HepG2 (cell line): ENCODE measurements around the gene WIPF2. TPM values are rescaled to one million over a fixed set of nuclear protein-coding genes. Genes with fewer than 3 reads are reported as not detected.

ENCODE experiments used
- CAMTA2 ChIP-seq: sonication (generic); formaldehyde crosslinking; IDR thresholded peaks from 2 replicates; pipeline ENCODE4 v1.4.0; 2020; ENCODE audit warnings: mild to moderate bottlenecking, missing genetic modification reagents, borderline replicate concordance
- KLF6 ChIP-seq: IDR thresholded peaks from 2 replicates; pipeline ENCODE4 v1.8.0; 2016; ENCODE audit warnings: missing biosample characterization, missing genetic modification reagents
- MAF1 ChIP-seq: sonication (generic); formaldehyde crosslinking; IDR thresholded peaks from 2 replicates; pipeline ENCODE4 v1.5.0; 2020; ENCODE audit warnings: missing genetic modification reagents, borderline replicate concordance
- NCOA5 ChIP-seq: sonication (generic); formaldehyde crosslinking; IDR thresholded peaks from 2 replicates; pipeline ENCODE4 v1.4.0; 2020; ENCODE audit warnings: missing genetic modification reagents
- NRL ChIP-seq: sonication (generic); formaldehyde crosslinking; IDR thresholded peaks from 2 replicates; pipeline ENCODE4 v1.5.0; 2020; ENCODE audit warnings: missing genetic modification reagents, mild to moderate bottlenecking, moderate library complexity, borderline replicate concordance
- PHF20 ChIP-seq: sonication (generic); formaldehyde crosslinking; IDR thresholded peaks from 2 replicates; pipeline ENCODE4 v1.5.0; 2020; ENCODE audit warnings: mild to moderate bottlenecking, missing genetic modification reagents
- POGZ ChIP-seq: sonication (generic); formaldehyde crosslinking; IDR thresholded peaks from 2 replicates; pipeline ENCODE4 v1.4.0; 2020; ENCODE audit warnings: mild to moderate bottlenecking, missing genetic modification reagents
- POLR2G ChIP-seq: fragments of 200-400 bp; formaldehyde crosslinking; IDR thresholded peaks from 2 replicates; pipeline ENCODE4 v1.6.1; 2018; ENCODE audit warnings: mild to moderate bottlenecking, low read depth, low read length, moderate library complexity
- SALL1 ChIP-seq: sonication (generic); formaldehyde crosslinking; IDR thresholded peaks from 2 replicates; pipeline ENCODE4 v1.8.0; 2022; ENCODE audit warnings: mild to moderate bottlenecking, missing genetic modification reagents
- SMAD3 ChIP-seq: sonication (generic); formaldehyde crosslinking; IDR thresholded peaks from 2 replicates; pipeline ENCODE4 v1.4.0; 2020; ENCODE audit warnings: missing genetic modification reagents
- TERF1 ChIP-seq: sonication (generic); formaldehyde crosslinking; IDR thresholded peaks from 2 replicates; pipeline ENCODE4 v1.8.0; 2022; ENCODE audit warnings: mild to moderate bottlenecking, missing genetic modification reagents, moderate library complexity
- WIZ ChIP-seq: sonication (generic); formaldehyde crosslinking; IDR thresholded peaks from 2 replicates; pipeline ENCODE4 v1.5.1; 2020; ENCODE audit warnings: mild to moderate bottlenecking, missing genetic modification reagents
- ZMYM4 ChIP-seq: sonication (generic); formaldehyde crosslinking; IDR thresholded peaks from 2 replicates; pipeline ENCODE4 v1.8.1; 2023; ENCODE audit warnings: mild to moderate bottlenecking, missing genetic modification reagents
- ZNF547 ChIP-seq: sonication (generic); formaldehyde crosslinking; IDR thresholded peaks from 2 replicates; pipeline ENCODE4 v1.5.1; 2020; ENCODE audit warnings: mild to moderate bottlenecking, missing genetic modification reagents
- ZNF790 ChIP-seq: sonication (generic); formaldehyde crosslinking; IDR thresholded peaks from 2 replicates; pipeline ENCODE4 v1.8.0; 2022; ENCODE audit warnings: missing genetic modification reagents, mild to moderate bottlenecking, borderline replicate concordance
- ZNF83 ChIP-seq: sonication (generic); formaldehyde crosslinking; IDR thresholded peaks from 2 replicates; pipeline ENCODE4 v1.4.0; 2020; ENCODE audit warnings: missing genetic modification reagents, mild to moderate bottlenecking, borderline replicate concordance
- polyA plus RNA-seq, 8 experiments: library from polyadenylated mRNA; depleted of rRNA in 3 of 8; stranded (reverse) in 7 of 8; unstranded in 1 of 8; fragments of >200 nt; fragmentation: Illumina TruSeq in 4 of 8; extraction: Trizol in 4 of 8; gene quantifications; 2 replicates each; pipeline versions ENCODE4 v1.2.1 to v1.2.3, GENCODE V29; 2011 to 2016; ENCODE audit warnings: low read depth in 4 of 8, missing spikeins in 1 of 8, mixed read lengths in 1 of 8; ENCODE audit not compliant: insufficient read depth in 1 of 8
- total RNA-seq, 5 experiments: library from RNA; depleted of rRNA; stranded (reverse); fragments of >200 nt; fragmentation: Illumina TruSeq; extraction: Trizol; gene quantifications; 2 replicates each; pipeline ENCODE4 v1.2.3, GENCODE V29; 2016; ENCODE audit warnings: low read depth in 1 of 5
- TF ChIP-seq, protein P1 (sequence below): sonication (generic); formaldehyde crosslinking; IDR thresholded peaks from 2 replicates; pipeline ENCODE4 v1.5.1; 2020; ENCODE audit warnings: mild to moderate bottlenecking, missing genetic modification reagents, moderate library complexity
- TF ChIP-seq, protein P2 (sequence below), 2 experiments: sonication (generic) in 1 of 2; formaldehyde crosslinking in 1 of 2; IDR thresholded peaks; 2 replicates each; pipeline versions ENCODE4 v1.5.1 to v1.6.1; 2011 to 2020; ENCODE audit warnings: borderline replicate concordance in 1 of 2, low read depth in 1 of 2, low read length in 1 of 2, mild to moderate bottlenecking in 1 of 2, missing genetic modification reagents in 1 of 2, moderate library complexity in 1 of 2

Gene WIPF2
- total and polyA plus RNA-seq, 2 of the 13 experiments (the other 11 are each of a cell fraction or from before 2014, with no cell fraction given) = 7.2 to 10.8 TPM

DNA sequence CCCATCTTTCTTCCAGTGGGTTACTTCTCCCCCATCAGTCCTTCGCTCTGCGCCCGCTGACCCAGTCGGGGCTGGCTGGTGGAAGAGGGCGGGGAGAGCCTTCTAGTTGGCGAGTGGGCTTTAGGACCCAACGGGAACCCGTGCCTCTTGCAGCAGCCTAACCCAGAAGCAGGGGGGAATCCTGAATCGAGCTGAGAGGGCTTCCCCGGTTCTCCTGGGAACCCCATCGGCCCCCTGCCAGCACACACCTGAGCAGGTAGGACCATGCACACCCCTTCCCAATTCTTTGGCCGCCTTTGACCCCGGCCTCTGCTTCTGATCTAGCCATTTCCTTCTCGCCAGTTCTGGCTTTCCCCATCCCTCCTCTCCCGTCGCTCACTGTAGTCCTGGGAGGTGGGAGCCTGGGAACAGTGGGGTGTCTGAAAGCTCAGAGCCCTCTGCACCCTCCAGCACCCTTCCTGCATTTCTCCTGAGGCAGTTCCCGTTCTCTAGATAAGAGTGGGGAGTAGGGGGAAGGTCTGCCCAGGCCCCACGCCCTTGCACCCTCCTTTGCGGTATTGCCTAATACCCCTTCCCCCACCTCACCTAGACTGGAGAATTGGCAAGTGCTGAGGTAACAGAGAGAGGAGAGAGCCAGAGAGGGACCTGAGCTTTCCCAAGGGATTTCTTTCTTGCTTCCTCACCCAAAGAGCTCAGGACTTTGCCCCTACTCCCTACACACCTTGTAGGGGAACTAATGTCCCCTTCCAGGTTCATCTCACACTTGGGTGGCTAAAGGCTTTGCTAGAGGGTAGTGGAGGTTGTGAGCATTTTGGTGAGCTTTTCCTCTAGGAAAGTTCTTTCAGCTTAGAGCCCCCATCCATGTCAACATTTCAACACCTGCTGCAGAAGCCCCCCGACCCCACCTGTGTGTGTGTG is 90.2 kb downstream of the WIPF2 start, which contains the start of gene RARA (continued):
- TF ChIP-seq ZNF790 (CRISPR knock-in tag) (0 out of 2 replicates have a peak, but pooled peaks have one; percentile 4), TERF1 (CRISPR knock-in tag) (0 out of 2 replicates have a peak, but pooled peaks have one; percentile 51), ZNF83 (CRISPR knock-in tag) (0 out of 2 replicates have a peak, but pooled peaks have one; percentile 51), POGZ (CRISPR knock-in tag) (0 out of 2 replicates have a peak, but pooled peaks have one; percentile 46), NRL (peak; percentile 88; the same call in 1 of the 2 replicates), ZNF547 (CRISPR knock-in tag) (peak; percentile 24), SMAD3 (CRISPR knock-in tag) (peak; percentile 40; the same call in 1 of the 2 replicates), POLR2G (peak; percentile 49; the same call in 1 of the 2 replicates), MAF1 (CRISPR knock-in tag) (0 out of 2 replicates have a peak, but pooled peaks have one; percentile 41), ZMYM4 (peak; percentile 30), WIZ (CRISPR knock-in tag) (no peak), CAMTA2 (CRISPR knock-in tag) (0 out of 2 replicates have a peak, but pooled peaks have one; percentile 16), KLF6 (0 out of 2 replicates have a peak, but pooled peaks have one; percentile 29), SALL1 (peak; percentile 65), PHF20 (no peak; the same call in 1 of the 2 replicates), NCOA5 (CRISPR knock-in tag) (no peak)
- TF ChIP-seq, protein P1, sequence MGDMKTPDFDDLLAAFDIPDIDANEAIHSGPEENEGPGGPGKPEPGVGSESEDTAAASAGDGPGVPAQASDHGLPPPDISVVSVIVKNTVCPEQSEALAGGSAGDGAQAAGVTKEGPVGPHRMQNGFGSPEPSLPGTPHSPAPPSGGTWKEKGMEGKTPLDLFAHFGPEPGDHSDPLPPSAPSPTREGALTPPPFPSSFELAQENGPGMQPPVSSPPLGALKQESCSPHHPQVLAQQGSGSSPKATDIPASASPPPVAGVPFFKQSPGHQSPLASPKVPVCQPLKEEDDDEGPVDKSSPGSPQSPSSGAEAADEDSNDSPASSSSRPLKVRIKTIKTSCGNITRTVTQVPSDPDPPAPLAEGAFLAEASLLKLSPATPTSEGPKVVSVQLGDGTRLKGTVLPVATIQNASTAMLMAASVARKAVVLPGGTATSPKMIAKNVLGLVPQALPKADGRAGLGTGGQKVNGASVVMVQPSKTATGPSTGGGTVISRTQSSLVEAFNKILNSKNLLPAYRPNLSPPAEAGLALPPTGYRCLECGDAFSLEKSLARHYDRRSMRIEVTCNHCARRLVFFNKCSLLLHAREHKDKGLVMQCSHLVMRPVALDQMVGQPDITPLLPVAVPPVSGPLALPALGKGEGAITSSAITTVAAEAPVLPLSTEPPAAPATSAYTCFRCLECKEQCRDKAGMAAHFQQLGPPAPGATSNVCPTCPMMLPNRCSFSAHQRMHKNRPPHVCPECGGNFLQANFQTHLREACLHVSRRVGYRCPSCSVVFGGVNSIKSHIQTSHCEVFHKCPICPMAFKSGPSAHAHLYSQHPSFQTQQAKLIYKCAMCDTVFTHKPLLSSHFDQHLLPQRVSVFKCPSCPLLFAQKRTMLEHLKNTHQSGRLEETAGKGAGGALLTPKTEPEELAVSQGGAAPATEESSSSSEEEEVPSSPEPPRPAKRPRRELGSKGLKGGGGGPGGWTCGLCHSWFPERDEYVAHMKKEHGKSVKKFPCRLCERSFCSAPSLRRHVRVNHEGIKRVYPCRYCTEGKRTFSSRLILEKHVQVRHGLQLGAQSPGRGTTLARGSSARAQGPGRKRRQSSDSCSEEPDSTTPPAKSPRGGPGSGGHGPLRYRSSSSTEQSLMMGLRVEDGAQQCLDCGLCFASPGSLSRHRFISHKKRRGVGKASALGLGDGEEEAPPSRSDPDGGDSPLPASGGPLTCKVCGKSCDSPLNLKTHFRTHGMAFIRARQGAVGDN (CRISPR knock-in tag) = peak; percentile 80
- TF ChIP-seq, protein P2, sequence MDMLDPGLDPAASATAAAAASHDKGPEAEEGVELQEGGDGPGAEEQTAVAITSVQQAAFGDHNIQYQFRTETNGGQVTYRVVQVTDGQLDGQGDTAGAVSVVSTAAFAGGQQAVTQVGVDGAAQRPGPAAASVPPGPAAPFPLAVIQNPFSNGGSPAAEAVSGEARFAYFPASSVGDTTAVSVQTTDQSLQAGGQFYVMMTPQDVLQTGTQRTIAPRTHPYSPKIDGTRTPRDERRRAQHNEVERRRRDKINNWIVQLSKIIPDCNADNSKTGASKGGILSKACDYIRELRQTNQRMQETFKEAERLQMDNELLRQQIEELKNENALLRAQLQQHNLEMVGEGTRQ (IDR thresholded peaks at IDR 0.05; ENCODE audit: low read depth, low read length) = no peak
- TF ChIP-seq, protein P2 (CRISPR knock-in tag; IDR thresholded peaks at IDR 0.05; ENCODE audit: borderline replicate concordance) = no peak
